HepG2 (cell line): ENCODE measurements around the gene VWA3A. TPM values are rescaled to one million over a fixed set of nuclear protein-coding genes. Genes with fewer than 3 reads are reported as not detected.

ENCODE experiments used
- CENPT ChIP-seq: sonication (generic); formaldehyde crosslinking; IDR thresholded peaks from 2 replicates; pipeline ENCODE4 v1.8.0; 2022; ENCODE audit warnings: low read depth, mild to moderate bottlenecking, moderate library complexity, missing genetic modification reagents
- CHCHD3 ChIP-seq: sonication (generic); formaldehyde crosslinking; IDR thresholded peaks from 2 replicates; pipeline ENCODE4 v1.8.0; 2022; ENCODE audit warnings: mild to moderate bottlenecking, missing genetic modification reagents, moderate library complexity
- HCFC1 ChIP-seq: fragments of 150-350 bp; IDR thresholded peaks from 2 replicates; pipeline ENCODE4 v1.6.1; 2014; ENCODE audit warnings: low read depth, low read length
- HDAC2 ChIP-seq: sonication (generic); formaldehyde crosslinking; IDR thresholded peaks from 2 replicates; pipeline ENCODE4 v1.4.0; 2020; ENCODE audit warnings: missing genetic modification reagents
- HNRNPH1 ChIP-seq: fragments of 200-400 bp; formaldehyde crosslinking; optimal IDR thresholded peaks from 2 replicates; pipeline ENCODE3; 2017; ENCODE audit warnings: mild to moderate bottlenecking, low read depth, low read length
- KDM6A ChIP-seq: IDR thresholded peaks from 2 replicates; pipeline ENCODE4 v1.6.1; 2016; ENCODE audit warnings: low read depth
- NFE2L2 ChIP-seq: fragments of 150-350 bp; IDR thresholded peaks from 2 replicates; pipeline ENCODE4 v1.6.1; 2014; ENCODE audit warnings: low read length
- RFX3 ChIP-seq: IDR thresholded peaks from 2 replicates; pipeline ENCODE4 v1.6.1; 2016; ENCODE audit warnings: missing biosample characterization, missing genetic modification reagents
- U2AF2 ChIP-seq: fragments of 200-400 bp; formaldehyde crosslinking; IDR thresholded peaks from 2 replicates; pipeline ENCODE4 v1.6.1; 2017; ENCODE audit warnings: low read depth, mild to moderate bottlenecking, low read length
- ZBTB38 ChIP-seq: sonication (generic); formaldehyde crosslinking; IDR thresholded peaks from 2 replicates; pipeline ENCODE4 v1.5.1; 2020; ENCODE audit warnings: mild to moderate bottlenecking, missing genetic modification reagents
- ZC3H4 ChIP-seq: sonication (generic); formaldehyde crosslinking; IDR thresholded peaks from 2 replicates; pipeline ENCODE4 v1.4.0; 2020; ENCODE audit warnings: missing genetic modification reagents, borderline replicate concordance
- ZNF264 ChIP-seq: sonication (generic); formaldehyde crosslinking; IDR thresholded peaks from 2 replicates; pipeline ENCODE4 v1.4.0; 2020; ENCODE audit warnings: missing genetic modification reagents
- ZNF543 ChIP-seq: sonication (generic); formaldehyde crosslinking; IDR thresholded peaks from 2 replicates; pipeline ENCODE4 v1.4.0; 2020; ENCODE audit warnings: mild to moderate bottlenecking, missing genetic modification reagents
- ZNF850 ChIP-seq: sonication (generic); formaldehyde crosslinking; conservative IDR thresholded peaks from 2 replicates; pipeline ENCODE4 v1.9.0; 2021; ENCODE audit warnings: mild to moderate bottlenecking, missing genetic modification reagents
- polyA plus RNA-seq, 8 experiments: library from polyadenylated mRNA; depleted of rRNA in 3 of 8; stranded (reverse) in 7 of 8; unstranded in 1 of 8; fragments of >200 nt; fragmentation: Illumina TruSeq in 4 of 8; extraction: Trizol in 4 of 8; gene quantifications; 2 replicates each; pipeline versions ENCODE4 v1.2.1 to v1.2.3, GENCODE V29; 2011 to 2016; ENCODE audit warnings: low read depth in 4 of 8, missing spikeins in 1 of 8, mixed read lengths in 1 of 8; ENCODE audit not compliant: insufficient read depth in 1 of 8
- total RNA-seq, 5 experiments: library from RNA; depleted of rRNA; stranded (reverse); fragments of >200 nt; fragmentation: Illumina TruSeq; extraction: Trizol; gene quantifications; 2 replicates each; pipeline ENCODE4 v1.2.3, GENCODE V29; 2016; ENCODE audit warnings: low read depth in 1 of 5
- TF ChIP-seq, protein P1 (sequence below): IDR thresholded peaks from 2 replicates; pipeline ENCODE4 v1.4.0; 2020; ENCODE audit warnings: mild to moderate bottlenecking, missing genetic modification reagents
- TF ChIP-seq, protein P2 (sequence below): sonication (generic); formaldehyde crosslinking; IDR thresholded peaks from 2 replicates; pipeline ENCODE4 v1.9.0; 2021; ENCODE audit warnings: missing genetic modification reagents, mild to moderate bottlenecking, borderline replicate concordance
- TF ChIP-seq, protein P3 (sequence below): sonication (generic); formaldehyde crosslinking; IDR thresholded peaks from 2 replicates; pipeline ENCODE4 v1.5.0; 2020; ENCODE audit warnings: mild to moderate bottlenecking, missing genetic modification reagents
- TF ChIP-seq, protein P4 (sequence below): sonication (generic); formaldehyde crosslinking; IDR thresholded peaks from 2 replicates; pipeline ENCODE4 v1.5.0; 2020; ENCODE audit warnings: mild to moderate bottlenecking, missing genetic modification reagents, borderline replicate concordance
- TF ChIP-seq, protein P5 (sequence below): sonication (generic); formaldehyde crosslinking; IDR thresholded peaks from 2 replicates; pipeline ENCODE4 v1.5.1; 2020; ENCODE audit warnings: mild to moderate bottlenecking, missing genetic modification reagents, moderate library complexity

The VWA3A gene
- total and polyA plus RNA-seq, 2 of the 13 experiments (the other 11 are each of a cell fraction or from before 2014, with no cell fraction given), result 0.03 to 0.07 TPM

DNA sequence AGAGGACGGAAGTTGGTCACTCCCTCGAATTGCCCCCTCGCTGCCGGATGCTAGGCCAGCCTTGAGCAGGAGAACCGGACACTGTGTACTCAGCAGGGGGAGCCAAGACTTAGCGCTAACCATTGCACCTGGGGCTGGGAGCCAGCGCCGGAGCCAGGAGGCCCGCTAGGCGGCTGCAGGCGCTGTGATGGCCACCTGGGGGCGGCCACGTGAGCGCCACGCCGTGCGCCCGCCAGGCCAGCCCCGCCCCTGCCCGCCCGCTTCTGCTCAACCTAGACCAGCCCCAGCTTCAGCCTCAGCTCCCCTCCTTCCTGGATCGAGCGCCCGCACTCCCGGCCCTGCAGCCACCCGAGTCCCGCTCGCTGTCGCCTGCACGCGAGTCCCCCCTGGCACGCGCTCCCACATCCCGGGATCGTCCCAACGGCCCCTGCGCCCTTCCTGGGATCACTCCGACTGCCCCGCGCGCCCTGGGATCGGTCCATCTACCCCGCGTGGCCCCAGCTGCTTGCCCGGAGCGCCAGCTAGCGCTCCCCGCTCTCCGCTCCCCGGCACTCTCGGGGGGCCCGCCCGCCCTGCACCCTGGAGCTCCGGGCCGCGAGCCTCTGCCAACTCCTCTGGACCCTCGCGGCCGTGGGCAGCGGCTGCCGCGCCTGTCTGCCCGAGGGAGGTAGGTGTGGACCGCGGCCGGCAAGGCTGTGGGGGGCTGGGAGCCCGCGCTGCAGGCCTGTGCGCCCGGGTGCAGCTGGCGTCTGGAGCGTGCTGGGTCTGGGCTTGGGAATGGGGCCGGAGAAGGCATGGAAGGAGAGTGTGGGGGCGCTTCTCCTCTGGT, 113.9 kb downstream of the VWA3A start, which contains the start of gene EEF2K (continued):
- TF ChIP-seq ZC3H4 (no peak; the same call in 1 of the 2 replicates), KDM6A (CRISPR knock-in tag) (no peak), ZNF264 (CRISPR knock-in tag) (peak; percentile 85), ZNF850 (no peak; the same call in 1 of the 2 replicates), RFX3 (no peak), HCFC1 (no peak), ZBTB38 (peak; percentile 99), U2AF2 (0 out of 2 replicates have a peak, but pooled peaks have one; percentile 36), NFE2L2 (no peak), ZNF543 (CRISPR knock-in tag) (peak; percentile 97), CENPT (CRISPR knock-in tag) (no peak), CHCHD3 (peak; percentile 87), HDAC2 (CRISPR knock-in tag) (peak; percentile 95), HNRNPH1 (no peak)
- TF ChIP-seq, protein P1, sequence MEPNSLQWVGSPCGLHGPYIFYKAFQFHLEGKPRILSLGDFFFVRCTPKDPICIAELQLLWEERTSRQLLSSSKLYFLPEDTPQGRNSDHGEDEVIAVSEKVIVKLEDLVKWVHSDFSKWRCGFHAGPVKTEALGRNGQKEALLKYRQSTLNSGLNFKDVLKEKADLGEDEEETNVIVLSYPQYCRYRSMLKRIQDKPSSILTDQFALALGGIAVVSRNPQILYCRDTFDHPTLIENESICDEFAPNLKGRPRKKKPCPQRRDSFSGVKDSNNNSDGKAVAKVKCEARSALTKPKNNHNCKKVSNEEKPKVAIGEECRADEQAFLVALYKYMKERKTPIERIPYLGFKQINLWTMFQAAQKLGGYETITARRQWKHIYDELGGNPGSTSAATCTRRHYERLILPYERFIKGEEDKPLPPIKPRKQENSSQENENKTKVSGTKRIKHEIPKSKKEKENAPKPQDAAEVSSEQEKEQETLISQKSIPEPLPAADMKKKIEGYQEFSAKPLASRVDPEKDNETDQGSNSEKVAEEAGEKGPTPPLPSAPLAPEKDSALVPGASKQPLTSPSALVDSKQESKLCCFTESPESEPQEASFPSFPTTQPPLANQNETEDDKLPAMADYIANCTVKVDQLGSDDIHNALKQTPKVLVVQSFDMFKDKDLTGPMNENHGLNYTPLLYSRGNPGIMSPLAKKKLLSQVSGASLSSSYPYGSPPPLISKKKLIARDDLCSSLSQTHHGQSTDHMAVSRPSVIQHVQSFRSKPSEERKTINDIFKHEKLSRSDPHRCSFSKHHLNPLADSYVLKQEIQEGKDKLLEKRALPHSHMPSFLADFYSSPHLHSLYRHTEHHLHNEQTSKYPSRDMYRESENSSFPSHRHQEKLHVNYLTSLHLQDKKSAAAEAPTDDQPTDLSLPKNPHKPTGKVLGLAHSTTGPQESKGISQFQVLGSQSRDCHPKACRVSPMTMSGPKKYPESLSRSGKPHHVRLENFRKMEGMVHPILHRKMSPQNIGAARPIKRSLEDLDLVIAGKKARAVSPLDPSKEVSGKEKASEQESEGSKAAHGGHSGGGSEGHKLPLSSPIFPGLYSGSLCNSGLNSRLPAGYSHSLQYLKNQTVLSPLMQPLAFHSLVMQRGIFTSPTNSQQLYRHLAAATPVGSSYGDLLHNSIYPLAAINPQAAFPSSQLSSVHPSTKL (CRISPR knock-in tag), result peak; percentile 87
- TF ChIP-seq, protein P2, sequence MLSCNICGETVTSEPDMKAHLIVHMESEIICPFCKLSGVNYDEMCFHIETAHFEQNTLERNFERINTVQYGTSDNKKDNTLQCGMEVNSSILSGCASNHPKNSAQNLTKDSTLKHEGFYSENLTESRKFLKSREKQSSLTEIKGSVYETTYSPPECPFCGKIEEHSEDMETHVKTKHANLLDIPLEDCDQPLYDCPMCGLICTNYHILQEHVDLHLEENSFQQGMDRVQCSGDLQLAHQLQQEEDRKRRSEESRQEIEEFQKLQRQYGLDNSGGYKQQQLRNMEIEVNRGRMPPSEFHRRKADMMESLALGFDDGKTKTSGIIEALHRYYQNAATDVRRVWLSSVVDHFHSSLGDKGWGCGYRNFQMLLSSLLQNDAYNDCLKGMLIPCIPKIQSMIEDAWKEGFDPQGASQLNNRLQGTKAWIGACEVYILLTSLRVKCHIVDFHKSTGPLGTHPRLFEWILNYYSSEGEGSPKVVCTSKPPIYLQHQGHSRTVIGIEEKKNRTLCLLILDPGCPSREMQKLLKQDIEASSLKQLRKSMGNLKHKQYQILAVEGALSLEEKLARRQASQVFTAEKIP (CRISPR knock-in tag), result 0 out of 2 replicates have a peak, but pooled peaks have one; percentile 82
- TF ChIP-seq, protein P3, sequence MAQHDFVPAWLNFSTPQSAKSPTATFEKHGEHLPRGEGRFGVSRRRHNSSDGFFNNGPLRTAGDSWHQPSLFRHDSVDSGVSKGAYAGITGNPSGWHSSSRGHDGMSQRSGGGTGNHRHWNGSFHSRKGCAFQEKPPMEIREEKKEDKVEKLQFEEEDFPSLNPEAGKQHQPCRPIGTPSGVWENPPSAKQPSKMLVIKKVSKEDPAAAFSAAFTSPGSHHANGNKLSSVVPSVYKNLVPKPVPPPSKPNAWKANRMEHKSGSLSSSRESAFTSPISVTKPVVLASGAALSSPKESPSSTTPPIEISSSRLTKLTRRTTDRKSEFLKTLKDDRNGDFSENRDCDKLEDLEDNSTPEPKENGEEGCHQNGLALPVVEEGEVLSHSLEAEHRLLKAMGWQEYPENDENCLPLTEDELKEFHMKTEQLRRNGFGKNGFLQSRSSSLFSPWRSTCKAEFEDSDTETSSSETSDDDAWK, result no peak
- TF ChIP-seq, protein P4, sequence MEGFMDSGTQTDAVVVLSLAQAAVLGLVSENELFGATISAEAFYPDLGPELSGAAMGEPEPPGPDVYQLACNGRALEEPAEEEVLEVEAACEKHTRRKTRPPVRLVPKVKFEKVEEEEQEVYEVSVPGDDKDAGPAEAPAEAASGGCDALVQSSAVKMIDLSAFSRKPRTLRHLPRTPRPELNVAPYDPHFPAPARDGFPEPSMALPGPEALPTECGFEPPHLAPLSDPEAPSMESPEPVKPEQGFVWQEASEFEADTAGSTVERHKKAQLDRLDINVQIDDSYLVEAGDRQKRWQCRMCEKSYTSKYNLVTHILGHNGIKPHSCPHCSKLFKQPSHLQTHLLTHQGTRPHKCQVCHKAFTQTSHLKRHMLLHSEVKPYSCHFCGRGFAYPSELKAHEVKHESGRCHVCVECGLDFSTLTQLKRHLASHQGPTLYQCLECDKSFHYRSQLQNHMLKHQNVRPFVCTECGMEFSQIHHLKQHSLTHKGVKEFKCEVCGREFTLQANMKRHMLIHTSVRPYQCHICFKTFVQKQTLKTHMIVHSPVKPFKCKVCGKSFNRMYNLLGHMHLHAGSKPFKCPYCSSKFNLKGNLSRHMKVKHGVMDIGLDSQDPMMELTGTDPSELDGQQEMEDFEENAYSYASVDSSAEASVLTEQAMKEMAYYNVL, result peak; percentile 81; the same call in 1 of the 2 replicates
- TF ChIP-seq, protein P5, sequence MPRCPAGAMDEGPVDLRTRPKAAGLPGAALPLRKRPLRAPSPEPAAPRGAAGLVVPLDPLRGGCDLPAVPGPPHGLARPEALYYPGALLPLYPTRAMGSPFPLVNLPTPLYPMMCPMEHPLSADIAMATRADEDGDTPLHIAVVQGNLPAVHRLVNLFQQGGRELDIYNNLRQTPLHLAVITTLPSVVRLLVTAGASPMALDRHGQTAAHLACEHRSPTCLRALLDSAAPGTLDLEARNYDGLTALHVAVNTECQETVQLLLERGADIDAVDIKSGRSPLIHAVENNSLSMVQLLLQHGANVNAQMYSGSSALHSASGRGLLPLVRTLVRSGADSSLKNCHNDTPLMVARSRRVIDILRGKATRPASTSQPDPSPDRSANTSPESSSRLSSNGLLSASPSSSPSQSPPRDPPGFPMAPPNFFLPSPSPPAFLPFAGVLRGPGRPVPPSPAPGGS (CRISPR knock-in tag), result peak; percentile 87
